Measurements from ENCODE around the gene SHC2.
"Not testable (repeated sequence)": the region's sequence is repeated elsewhere in the genome, so short reads cannot be mapped to it uniquely, and the experiment has no call there.

The SHC2 gene

DNA sequence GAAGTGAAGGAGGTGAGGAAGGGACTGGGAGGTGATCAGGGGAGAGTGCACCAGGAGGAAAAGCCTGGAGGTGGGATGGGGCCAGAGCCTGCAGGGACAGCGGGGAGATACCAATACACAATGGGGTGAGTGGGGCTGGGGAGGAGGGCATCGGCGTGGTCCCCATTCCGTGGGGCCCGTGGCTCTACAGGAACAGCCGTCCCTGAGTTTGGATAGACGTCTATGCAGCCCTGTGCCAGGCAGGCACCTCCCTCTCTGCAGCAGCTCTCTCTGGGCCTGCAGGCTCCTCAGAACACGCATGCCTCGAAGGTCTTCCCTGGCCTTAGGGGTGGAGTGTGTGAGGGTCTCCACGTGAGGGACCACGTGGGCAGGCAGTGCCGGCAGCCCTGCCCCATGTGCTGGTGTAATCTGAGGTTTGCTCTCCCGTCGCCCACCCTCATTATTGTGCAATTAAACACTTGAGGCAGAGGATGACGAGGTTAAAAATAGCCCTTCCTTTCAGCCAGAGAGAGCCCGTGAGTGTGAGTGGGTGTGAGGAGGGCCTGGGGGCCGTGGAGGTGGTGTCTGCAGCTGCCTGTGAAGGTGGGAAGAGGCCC, 68.4 kb downstream of the SHC2 start:
- no peak for DNase-seq

DNA sequence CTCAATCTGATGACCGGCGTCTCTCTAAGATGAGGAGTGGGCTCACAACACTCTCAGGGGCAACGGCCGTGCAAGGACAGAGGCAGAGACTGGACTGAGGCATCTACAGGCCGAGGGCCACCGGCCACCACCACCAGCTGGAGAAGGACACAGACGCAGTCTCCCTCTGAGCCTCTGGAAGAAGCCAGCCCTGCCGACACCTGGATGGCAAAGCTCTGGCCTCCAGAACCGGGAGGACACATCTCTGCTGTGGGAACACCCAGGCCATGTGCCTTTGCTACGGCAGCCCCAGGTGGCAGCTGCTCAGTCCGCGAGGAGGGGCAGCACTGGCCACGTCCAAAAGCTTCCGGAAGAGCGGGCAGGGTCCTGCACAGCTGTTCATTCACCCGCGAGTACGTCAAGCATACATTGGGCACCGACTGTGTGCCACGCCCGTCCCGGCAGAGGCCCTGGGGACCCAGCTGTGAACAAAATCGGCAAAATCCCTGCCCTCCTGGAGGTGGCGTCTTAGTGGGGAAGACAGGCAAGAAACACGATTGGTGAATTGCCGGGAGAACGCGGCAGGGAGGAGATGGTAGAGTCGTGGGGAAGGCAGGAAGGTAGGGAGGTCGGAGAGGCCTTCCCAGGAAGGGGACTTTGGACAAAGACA, 69.0 kb downstream of the SHC2 start:
- no peak for DNase-seq

DNA sequence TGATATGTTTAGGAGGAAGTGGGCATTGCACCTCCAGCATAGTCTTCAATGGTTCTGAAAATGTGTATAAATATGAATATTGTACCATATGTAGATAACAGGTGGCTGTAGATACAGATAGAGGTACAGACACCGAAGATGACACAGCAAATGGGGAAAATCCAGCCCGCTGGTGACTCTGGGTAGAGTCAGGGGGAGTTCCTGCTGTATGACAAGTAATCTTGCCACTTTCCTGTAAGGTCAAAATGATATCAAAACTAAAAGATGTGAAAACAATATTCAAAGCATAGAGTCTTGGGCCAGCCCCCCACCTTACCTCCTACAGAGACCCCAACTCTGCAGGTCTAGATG, 69.7 kb downstream of the SHC2 start:
- no peak for DNase-seq

DNA sequence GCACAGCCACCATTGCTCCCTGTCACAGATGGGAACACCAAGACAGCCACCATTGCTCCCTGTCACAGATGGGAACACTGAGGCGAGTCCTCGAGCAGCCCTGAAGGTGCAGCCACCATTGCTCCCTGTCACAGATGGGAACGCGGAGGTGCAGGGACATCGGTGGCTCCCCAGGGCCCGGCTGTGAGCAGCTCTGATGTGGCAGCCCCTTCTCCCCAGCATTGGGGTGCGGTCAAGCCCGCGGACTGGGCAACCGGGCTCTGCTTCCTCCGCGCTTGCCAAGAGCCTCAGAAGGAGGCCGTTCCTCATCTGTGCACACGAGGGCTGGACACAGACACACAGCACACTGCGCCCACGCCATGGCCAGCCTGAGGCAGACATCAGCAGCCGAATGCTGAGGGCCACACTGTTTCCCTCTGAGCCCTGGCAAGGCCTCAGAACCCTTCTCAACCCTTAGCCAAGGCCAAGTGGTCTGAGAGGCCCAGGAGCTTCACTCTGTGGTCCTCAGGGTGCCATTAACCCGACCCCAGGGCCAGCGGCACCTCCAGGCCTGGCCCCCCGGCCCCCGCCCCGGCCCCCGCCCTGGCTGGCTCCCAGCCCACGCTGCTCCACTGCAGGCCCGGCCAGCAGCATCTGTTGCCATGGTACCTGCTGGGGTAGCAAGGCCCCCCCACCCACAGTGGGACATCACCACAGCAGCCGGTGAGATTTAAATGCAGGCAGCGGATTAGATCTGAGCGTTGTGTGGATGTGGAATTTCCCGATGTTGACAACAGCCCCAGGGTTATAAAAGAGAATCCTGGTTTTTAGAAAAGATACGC, 70.2 kb downstream of the SHC2 start:
- no peak for DNase-seq

DNA sequence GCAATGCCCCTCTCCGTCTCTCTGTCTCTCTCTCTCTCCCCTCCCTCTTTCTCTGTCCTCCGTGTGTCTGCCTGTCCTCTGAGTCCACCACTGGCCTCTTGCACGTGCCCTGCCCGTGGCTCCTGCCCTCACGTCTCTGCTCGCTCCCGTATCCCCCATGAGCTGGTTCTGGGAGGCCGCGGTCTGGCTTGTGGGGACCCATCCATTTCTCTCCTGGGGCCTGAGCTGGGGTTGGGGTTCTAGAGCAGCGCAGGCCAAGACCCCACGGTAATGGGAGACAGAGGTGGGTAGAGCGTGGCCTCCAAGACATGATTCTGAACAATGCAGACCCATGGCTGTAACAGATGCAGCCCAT, 70.9 kb downstream of the SHC2 start:
- DNase-seq = no peak

DNA sequence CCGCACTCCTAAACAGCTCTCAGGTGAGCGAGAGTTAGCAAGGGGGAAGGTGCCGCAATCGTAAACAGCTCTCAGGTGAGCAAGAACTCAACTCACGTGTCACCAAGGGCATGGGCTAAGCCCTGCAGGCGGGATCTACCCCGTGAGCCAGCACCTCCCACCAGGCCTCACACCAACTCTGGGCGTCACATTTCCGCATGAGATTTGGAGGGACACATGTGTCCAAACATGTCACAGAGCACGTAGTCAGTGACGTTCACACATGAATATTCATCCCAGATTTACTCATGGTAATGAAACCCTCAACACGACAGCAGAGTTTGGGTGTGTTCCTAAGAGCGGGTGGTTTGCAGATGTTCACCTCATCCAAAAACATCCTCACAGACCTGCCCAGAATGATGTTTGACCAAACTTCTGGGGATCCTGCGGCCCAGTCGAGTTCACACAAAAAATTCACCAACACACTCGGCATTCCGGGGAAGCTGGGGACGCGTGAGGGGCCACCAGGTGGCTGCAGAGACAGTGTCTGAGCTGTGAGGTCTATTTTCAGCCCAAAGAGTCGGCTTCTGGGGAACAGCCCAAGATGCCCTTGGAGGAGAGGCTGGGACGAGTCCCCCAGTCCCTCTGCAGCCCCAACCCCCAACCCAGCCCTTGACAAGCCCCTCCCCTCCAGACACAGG, 71.4 kb downstream of the SHC2 start:
- no peak for DNase-seq

DNA sequence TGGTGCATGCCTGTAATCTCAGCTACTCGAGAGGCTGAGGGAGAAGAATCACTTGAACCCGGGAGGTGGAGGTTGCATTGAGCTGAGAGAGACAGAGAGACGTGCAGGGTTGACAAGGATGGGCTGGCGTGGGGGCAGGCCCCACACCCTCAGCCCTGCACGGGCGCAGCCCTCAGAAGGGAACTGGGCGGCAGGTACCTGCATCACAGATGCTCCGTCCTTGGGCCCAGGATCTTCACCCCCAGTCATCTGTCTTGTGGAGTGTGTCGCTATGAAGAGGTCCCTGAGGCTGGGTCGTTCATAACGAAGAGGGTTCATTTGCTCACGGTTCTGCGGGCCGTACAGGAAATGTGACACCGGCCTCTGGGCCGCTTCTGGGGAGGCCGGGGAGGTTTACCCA, 72.1 kb downstream of the SHC2 start:
- DNase-seq = no peak

DNA sequence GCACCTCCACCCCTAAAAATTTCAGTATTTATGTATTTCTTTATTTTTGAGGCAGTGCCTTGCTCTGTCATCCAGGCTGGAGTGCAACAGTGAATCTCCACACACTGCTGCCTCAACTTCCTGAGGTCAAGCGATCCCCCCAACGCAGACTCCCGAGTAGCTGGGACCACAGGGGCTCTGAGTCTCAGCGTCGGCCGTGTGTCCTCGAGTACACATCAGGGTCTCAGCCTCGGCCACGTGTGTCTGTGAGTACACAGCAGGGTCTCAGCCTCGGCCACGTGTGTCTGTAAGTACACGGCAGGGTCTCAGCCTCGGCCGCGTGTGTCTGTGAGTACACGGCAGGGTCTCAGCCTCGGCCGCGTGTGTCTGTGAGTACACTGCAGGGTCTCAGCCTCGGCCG, 73.1 kb downstream of the SHC2 start:
- no peak for DNase-seq

DNA sequence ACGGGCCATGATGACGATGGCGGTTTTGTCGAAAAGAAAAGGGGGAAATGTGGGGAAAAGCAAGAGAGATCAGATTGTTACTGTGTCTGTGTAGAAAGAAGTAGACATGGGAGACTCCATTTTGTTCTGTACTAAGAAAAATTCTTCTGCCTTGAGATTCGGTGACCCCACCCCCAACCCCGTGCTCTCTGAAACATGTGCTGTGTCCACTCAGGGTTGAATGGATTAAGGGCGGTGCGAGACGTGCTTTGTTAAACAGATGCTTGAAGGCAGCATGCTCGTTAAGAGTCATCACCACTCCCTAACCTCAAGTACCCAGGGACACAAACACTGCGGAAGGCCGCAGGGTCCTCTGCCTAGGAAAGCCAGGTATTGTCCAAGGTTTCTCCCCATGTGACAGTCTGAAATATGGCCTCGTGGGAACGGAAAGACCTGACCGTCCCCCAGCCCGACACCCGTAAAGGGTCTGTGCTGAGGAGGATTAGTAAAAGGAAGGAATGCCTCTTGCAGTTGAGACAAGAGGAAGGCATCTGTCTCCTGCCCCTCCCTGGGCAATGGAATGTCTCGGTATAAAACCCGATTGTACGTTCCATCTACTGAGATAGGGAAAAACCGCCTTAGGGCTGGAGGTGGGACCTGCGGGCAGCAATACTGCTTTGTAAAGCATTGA, 74.1 kb downstream of the SHC2 start:
- not testable (repeated sequence) for DNase-seq

DNA sequence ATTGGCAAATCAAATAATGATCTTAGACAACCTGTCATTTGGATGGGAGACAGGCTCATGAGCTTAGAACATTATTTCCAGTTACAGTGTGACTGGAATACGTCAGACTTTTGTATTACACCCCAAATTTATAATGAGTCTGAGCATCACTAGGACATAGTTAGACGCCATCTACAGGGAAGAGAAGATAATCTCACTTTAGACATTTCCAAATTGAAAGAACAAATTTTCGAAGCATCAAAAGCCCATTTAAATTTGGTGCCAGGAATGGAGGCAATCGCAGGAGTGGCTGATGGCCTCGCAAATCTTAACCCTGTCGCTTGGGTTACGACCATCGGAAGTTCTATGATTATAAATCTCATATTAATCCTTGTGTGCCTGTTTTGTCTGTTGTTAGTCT, 74.6 kb downstream of the SHC2 start:
- not testable (repeated sequence) for DNase-seq

DNA sequence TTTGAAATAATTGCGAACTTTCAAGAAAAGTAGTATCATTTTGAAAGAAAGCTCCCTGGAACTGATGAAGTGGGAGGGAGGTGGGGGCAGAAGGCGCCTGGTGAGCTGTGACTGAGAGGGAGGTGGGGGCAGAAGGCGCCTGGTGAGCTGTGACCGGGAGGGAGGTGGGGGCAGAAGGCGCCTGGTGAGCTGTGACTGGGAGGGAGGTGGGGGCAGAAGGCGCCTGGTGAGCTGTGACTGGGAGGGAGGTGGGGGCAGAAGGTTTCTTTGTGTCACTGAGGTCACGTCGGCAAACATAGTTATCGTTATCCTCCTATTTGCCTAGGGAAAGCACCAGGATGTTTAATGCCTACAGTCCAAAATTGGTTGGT, 76.0 kb downstream of the SHC2 start:
- peak in 1 of 51 donors; percentile 10 for DNase-seq

DNA sequence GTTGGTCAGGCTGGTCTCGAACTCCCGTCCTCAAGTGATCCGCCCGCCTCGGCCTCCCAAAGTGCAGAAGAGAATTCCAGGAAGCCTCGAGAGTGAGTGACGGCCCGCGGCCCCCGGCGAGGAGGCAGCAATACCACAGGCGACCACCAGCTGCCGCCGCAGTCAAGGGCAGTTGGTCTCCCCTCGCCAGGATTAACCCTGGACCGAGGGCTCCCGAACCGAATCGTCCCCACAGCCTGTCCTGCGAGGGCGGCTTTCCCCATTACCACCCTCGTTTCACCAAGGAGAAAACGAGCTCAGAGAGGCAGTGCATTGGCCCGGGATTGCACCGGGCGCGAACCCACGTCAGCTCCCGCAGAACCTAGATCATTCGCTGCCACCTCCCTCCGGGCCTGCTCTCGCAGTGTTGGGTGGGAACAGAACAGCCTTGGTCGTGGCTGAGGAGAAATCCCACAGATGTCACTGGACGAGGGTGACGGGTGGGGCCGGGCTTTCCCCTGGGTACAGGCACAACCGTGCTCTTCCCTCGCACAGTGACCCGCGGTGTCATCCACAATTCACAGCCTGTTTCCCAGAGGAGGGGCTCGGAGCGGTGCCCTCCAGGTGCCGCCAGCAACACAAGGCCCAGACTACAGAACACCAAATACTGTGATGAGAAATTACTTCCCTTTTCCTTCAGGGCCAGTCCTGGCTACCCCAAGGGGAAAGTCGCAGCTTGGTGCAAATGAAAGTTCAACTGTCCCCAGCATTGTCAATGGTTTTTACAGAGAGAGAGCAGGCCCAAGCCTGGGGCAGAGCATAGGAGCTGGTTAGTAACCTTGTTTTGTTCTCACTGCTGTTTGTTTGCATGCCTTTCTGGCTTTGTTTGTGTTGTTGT, 76.7 kb downstream of the SHC2 start:
- peak in 21 of 51 donors; percentile 4 to 44 (median 22) for DNase-seq

DNA sequence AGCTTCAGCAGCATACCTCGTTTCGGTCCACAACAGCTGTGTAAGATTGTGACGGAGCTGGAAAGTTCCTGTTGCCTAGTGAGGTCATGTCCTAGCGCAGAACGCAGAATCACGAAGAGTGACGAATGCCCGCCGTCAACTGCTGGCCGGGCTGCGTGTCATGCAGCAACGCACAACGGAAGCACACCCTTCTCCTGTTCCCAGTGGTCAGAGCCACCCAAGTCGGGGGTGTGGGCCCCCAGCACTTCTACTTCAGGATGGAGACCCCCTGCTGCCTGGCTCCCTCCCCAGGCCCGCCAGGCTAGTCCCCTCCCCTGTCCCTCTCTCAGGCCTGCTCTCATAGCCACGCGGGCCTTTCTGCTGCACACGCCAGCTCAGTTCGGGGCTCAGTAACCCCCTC, 77.8 kb downstream of the SHC2 start:
- DNase-seq = no peak

DNA sequence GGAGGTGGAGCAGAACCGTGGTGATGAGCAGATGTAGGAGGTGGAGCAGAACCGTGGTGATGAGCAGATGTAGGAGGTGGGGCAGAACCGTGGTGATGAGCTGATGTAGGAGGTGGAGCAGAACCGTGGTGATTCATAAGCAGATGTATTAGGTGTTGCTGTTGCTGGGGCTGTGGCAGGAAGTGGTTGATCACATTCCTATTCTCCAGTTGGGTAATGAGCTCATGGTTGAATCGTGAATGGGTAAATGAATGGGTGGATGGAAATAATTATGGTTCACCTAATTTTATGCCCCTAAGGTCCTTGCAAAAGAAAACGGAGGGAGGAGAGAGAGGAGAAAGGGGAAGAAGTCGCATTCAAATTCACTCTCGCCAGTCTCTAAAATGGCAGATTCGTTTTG, 78.3 kb downstream of the SHC2 start:
- DNase-seq = not testable (repeated sequence)

DNA sequence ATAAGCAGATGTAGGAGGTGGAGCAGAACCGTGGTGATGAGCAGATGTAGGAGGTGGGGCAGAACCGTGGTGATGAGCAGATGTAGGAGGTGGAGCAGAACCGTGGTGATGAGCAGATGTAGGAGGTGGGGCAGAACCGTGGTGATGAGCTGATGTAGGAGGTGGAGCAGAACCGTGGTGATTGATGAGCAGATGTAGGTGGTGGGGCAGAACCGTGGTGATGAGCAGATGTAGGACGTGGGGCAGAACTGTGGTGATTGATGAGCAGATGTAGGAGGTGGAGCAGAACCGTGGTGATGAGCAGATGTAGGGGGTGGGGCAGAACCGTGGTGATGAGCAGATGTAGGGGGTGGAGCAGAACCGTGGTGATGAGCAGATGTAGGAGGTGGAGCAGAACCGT, 78.9 kb downstream of the SHC2 start:
- not testable (repeated sequence) for DNase-seq

DNA sequence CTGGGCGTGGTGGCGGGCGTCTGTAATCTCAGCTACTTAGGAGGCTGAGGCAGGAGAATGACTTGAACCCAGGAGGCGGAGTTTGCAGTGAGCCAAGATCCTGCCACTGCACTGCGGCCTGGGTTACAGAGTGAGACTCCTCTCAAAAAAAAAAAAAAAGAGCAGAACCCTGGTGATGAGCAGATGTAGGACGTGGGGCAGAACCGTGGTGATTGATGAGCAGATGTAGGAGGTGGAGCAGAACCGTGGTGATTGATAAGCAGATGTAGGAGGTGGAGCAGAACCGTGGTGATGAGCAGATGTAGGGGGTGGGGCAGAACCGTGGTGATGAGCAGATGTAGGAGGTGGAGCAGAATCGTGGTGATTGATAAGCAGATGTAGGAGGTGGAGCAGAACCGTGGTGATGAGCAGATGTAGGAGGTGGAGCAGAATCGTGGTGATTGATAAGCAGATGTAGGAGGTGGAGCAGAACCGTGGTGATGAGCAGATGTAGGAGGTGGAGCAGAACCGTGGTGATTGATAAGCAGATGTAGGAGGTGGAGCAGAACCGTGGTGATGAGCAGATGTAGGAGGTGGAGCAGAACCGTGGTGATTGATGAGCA, 80.1 kb downstream of the SHC2 start:
- DNase-seq = not testable (repeated sequence)

DNA sequence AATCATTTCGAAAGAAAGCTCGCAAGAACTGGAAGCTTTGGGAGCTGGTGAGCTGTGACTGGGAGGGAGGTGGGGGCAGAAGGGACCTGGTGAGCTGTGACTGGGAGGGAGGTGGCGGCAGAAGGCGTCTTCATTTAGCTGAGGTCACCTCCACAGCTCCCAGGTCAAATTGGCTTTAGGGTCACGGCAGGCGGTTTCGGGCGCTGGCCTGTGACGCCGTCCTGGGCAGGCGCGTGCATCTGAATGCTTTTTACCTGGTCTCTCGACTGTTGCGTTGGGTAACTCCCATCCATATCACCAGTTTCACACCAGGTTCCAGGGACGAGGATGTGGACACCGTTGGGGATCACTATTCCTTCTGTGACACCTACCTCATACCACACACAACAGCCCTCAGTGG, 81.0 kb downstream of the SHC2 start:
- no peak for DNase-seq

DNA sequence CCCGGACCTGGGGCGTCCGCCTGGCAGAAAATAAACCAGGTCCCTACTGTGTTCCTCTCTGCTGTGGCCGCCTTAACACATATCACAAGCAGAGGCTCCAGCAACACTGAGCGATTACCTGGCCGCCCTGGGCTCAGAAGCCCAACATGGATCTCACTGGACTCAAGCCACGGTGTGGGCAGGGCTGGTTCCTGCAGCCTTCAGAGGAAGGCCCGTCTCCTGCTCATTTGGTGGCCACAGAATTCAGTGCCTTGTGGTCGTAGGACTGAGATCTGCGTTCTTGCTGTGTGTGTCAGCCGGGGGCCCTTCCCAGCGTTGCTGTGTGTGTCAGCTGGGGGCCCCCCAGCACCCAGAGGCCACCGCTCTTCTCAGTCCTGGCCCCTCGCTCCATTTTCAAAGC, 82.1 kb downstream of the SHC2 start:
- no peak for DNase-seq

DNA sequence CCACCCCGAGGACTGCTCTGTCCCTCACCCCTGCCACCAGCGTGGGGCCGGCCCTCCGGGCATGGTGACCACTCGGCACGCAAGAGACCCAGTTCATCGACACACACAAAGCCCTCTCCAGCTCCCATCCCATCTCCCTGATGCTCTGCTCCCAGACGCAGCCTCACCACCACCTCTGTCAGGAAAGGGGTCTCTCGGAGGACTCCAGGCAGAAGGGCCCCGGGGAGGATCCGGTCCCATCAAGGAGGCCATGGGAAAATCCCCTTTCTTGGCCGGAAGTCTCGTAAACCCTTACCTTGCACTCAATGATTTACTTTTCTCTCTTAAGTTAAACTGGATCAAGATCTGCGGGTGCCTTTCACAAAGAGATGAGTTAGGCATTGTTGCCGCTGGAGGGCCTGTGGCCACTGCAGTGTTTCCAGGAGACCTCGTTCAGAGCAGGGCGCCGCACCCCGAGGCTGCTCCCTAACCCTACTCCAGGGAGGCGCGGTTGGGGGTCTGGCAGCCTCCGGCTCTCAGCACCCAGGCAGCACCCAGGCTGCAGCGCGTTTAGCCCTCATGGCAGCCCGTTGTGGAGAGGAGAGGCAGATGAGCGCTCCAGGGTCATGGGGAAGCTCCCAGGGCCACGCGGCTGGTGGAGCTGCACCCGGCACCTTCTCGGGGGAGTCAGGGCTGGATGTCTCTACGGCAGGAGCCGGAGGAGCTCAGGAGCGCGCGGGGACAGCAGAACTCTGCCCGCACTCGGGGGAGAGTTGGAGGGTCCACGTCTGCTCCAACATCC, 82.8 kb downstream of the SHC2 start:
- no peak for DNase-seq

DNA sequence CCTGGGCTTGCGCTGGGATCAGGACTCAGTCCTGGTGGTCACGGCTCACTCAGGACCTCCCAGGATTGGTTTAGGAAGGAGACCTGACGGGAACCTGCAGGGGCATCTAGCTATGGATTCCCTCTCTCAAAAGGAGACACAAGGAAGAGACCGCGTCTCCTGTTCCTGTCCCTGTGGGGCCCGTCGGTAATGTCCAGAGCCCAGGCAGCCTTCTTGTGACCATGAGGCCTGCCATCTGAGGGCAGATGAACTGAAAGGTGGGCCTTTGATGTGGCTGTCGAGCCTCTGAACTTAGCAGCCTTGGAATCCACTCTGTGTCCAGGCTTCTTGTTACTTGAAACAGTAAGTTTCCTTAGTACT, 84.7 kb downstream of the SHC2 start:
- no peak for DNase-seq

All from hypothalamus (tissue), 51 donors.